GM21367 (cell line): Measurements from ENCODE around the gene STEAP3.

Experiments
- ATAC-seq: cut with Tn5 transposase; IDR thresholded peaks from one replicate; pipeline ENCODE4 v1.9.1; 2021; ENCODE audit not compliant: unreplicated experiment

STEAP3 gene

DNA sequence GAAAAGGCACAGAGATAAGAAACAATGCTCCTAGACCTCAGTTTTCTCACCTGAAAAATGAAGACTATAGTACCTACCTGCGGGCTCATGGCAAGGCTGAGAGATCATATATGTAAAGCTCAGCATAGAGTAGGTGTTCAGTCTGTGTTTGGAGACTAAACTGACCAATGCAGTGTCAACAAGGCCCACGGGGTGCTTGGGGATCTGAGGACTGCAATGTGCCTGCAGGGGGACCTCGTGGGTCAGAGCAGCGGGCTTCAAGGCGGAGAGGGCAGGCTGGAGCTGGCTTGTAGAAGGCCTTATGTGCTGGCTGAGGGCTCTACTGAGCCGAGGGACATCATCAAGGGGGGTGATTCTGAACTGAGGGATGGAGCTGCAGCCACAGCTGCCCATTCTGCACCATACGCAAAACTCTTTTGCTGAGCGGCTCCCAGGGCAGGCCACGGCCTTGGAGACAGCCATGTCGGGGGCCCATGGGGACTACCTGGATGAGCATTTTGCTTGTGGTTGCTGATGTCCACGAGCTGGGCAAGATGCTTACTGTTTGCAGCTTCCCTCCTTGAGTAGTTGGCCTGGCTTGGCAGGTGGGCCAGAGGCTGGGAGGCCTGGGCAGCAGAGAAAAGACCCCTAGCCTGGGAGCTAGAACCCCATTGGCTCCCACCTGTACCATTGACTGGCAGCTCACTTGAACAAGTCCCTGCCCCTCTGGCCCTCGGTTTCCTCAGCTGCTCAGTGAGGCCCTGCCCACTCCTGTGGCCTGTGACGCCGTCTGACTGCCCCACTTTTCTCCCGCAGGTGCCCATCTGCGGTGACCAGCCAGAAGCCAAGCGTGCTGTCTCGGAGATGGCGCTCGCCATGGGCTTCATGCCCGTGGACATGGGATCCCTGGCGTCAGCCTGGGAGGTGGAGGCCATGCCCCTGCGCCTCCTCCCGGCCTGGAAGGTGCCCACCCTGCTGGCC, 23.5 kb downstream of the STEAP3 start:
- no peak for ATAC-seq

DNA sequence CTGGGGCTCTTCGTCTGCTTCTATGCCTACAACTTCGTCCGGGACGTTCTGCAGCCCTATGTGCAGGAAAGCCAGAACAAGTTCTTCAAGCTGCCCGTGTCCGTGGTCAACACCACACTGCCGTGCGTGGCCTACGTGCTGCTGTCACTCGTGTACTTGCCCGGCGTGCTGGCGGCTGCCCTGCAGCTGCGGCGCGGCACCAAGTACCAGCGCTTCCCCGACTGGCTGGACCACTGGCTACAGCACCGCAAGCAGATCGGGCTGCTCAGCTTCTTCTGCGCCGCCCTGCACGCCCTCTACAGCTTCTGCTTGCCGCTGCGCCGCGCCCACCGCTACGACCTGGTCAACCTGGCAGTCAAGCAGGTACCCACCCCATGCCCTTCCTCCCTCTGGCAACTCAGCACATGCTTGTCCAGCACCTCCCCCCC, 24.2 kb downstream of the STEAP3 start:
- ATAC-seq: no peak

GRCh38 chr2:119248311-119248710, 24.7 kb downstream of the STEAP3 start:
- ATAC-seq: no peak

- ATAC-seq: no peak
These were observed 25.1 kb downstream of the STEAP3 start for GRCh38 chr2:119248751-119249150.

DNA sequence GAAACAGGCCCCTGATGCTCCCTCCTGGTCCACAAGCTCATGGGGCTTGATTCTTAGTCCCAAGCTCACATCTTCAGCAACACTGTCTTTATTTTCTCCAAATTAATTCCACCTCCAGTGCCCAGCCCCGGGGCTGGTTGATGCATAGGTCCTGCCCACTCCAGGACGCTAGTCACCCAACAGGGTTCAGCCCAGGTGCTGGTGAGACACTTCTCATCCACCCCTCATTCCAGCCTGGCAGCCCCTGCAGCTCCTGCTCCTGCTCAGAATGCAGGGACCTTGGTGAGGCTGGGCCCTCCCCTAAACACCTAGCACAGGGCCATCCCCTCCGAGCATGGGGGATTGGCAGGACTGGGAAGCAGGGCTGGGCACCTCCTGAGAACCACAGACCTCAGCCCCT, 25.7 kb downstream of the STEAP3 start:
- ATAC-seq: no peak

- no peak for ATAC-seq
These were observed 26.5 kb downstream of the STEAP3 start for GRCh38 chr2:119249855-119250717.

DNA sequence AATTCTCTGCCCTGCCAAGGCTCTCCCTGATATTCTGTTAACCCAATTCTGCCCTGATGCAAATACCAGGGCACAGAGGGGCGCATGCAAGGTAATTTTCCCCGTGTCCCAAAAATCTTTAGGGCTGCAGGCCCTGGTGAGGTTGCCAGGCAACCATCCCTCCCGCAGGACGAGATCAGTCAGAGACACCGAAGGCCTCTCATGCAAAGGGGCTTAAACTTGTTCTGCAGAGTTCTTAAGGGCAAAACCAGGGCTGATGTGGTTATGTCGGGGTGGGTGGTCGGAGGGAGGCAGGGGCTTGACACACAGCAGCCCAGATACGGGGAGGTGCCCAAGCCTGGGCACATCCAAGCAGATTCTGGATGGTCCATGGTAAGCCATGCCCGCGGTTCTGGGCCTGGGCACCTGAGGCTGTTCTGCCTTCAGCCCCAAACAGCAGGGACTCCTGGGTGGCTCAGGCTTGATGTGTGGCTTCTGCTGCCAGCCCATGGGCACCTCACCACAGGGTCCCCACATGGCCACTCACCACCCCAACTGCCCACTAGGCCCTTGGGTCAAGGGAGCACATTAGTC, 27.2 kb downstream of the STEAP3 start:
- no peak for ATAC-seq

GRCh38 chr2:119251652-119252051, 28.0 kb downstream of the STEAP3 start:
- ATAC-seq: no peak

DNA sequence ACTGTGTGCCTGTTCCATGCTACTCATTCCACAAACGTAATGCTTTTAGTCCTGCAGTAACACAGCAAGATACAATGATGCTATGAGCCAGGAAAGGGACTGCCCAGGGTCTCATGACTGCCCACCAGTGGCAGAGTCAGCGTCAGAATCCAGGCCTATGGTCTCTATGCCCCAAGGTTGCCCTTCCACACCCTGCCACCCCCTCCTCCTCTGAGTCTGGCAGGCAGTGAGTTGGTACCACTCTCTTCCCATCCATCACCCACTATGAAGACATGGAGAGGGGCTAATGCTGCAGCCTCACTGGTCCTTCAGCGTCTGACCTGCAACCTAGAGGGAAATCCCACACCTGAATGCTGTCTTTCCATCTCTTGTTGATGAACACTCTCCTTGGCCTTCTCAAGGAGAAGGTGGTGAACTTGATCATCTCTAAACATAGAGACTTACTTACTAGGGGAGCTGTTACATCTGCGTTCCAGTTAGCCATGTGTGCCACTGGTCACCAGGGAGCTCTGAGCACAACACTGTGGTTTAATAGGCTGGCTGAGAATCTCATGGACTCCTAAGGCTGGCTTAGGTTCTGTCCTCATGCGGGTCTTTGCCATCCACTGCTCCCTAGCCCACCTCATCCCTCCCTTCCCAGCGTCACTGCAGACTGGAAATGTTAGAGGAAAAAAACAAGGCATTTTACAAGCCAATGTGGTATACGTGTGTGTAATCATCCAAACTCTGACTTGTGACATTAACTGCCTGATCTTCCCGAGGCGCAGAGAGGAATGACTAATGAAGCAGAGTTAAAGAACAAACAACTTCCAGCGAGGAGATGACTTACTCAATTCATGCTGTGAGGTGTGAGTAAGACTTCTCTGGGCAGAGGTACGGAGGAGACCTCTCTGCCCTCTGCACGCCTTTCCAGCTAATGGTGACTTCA, 28.8 kb downstream of the STEAP3 start:
- ATAC-seq: no peak

- ATAC-seq: no peak
These were observed 29.6 kb downstream of the STEAP3 start for GRCh38 chr2:119253114-119253702.

DNA sequence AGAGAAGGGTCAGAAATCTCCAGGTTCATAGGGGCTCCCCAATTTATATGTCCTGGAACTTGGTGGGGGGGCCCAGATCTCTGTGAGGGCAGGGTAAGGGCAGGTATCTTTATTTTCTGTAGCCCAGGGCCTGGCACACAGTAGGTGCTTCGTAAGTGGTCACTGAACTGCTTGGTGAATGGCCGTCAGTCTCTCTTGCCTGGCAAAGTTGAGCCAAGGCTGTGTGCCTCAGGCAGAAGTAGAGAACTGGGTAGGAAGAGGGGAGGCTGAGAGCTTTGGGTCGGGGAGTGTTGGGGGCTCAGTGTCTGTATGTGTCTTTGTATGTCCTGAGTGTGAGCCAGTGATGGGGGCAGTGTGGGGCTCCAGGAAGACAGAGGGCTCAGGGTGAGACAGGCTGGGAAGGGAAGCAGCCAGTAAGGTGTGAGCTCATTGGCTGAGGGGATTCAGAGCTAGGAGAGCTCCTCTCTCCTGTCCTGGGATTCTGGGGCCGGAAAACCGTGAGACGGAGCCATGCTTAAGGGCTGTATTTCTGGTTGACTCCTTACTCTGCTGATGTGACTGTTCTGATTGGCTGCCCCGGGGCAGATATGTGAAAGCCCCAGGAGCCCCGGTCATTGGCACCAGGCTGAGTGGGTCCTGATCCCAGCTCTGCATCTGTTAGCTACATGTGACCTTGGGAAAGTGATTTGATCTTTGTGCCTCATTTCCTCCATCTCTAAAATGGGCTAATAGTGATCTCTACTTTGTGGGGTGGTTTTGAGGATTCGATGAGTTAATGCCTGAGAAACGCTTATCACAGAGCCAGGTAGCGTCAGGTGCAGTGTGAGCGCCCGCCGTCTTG, 30.3 kb downstream of the STEAP3 start:
- ATAC-seq: no peak

DNA sequence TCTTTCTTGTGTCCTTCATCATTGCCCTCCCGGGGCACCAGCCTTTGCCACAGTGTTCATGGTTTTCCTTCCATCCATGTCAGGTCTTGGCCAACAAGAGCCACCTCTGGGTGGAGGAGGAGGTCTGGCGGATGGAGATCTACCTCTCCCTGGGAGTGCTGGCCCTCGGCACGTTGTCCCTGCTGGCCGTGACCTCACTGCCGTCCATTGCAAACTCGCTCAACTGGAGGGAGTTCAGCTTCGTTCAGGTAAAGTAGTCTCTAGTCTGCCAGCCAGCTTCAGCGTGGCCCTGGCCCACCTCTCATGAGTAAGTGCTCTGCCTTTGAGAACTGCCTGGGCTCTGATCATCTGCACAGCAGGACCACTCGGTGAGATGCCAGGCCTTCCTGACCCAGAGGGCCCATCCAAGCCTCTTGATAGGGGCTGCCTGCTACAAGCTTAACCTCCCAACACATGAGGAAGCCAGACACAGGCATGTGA, 31.0 kb downstream of the STEAP3 start:
- ATAC-seq: no peak

DNA sequence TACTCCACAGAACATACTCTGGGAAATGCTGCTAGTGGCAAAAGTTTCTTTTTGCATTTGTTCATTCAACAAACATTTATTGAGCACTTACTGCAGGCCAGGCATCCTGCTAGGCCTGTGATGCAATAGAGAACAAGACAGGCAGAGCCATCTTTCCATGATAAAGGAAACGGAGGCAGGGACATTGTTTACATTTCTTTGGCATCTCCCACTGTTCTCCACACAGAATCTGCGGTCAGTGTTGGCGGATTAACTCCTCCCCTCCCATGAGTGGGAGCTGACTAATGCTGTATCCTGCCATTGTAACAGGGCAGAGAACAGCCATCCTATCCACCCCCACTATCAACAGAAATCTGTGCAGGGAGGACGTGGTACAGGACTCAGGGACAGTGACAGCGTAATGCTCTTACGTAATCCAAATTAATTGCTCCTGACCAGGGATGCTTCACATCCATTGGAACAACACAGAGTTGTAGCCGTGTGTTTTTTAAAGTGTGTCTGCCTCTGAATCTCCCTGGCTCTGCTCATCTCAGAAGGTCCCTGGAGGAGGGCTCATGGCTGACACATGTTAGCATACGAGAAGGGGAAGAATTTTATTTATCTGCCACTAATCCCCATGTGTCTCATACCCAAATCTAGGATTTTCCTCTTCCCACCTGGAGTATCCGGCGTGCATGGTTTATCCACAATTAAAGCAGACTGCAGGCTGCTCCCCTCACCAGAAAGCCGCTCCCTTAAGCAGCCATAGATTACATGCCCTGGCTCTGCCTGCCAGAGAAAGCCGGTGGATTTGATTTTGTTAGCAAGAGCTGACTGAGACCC, 32.3 kb downstream of the STEAP3 start:
- no peak for ATAC-seq

DNA sequence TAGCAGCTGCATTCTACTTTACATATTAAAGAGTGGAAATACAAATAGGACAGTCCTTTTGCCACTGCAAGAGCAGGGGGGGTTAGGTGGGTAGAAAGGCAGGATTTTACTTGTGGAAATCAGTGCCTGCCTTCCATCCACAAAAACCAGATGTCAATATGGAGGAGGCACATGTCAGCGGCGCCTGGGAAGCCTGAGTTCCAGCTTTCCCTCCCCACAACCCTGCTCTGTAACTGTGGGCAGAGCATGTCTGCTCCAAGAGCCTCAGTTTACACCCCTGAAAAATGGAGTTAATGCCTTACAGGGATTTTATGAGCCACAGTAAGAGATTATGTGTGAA, 32.9 kb downstream of the STEAP3 start:
- ATAC-seq: no peak

- no peak for ATAC-seq
These were observed 33.6 kb downstream of the STEAP3 start for GRCh38 chr2:119257198-119257597.

DNA sequence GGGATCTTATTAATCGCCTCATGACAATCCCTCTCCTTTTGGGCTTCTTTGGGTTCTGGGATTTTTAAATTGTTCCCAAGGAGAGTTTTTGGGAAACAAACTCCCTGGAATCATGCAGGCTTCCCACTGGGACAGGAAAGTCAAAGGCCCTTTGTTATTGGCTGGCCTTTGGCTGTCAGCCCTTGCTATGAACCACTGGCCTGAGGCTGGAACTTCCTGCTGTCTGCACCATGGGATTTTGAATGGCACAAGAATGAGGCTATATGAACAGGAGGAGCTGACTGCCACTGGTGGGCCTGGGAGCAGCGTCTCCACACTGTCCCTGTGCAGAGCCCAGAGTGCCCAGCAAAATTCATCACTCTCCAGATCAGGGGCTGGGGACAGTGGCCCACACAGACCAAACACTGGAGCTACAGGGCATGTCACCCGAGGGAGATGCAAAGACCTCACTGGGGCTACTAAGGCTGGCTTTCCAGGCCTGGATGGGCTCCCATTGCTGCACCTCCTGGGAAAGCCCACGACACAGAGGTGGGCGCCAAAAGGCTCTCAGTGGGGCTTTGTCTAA, 35.7 kb downstream of the STEAP3 start:
- no peak for ATAC-seq

- ATAC-seq: no peak
These were observed 37.2 kb downstream of the STEAP3 start for GRCh38 chr2:119260646-119261492.
